Cardiac muscle cell (in vitro differentiated cells and primary cell): ENCODE results near the gene HES5. TPM values are rescaled to one million over a fixed set of nuclear protein-coding genes. Genes with fewer than 3 reads are reported as not detected.

Experiments used
- DNase-seq, 2 donors: peaks; one replicate each; pipeline versions ENCODE4 v3.0.0 to v3.0.0-alpha.2; 2010 to 2017; ENCODE audit warnings: low read depth in 1 of 2, low spot score in 1 of 2
- H3K27ac ChIP-seq: fragments of 200-600 bp; sonication (generic); 2 replicates; pipeline ENCODE4 v1.5.1; 2016
- H3K27me3 ChIP-seq: fragments of 200-600 bp; sonication (generic); 2 replicates; pipeline ENCODE4 v1.6.0; 2016; ENCODE audit warnings: control low read depth
- H3K36me3 ChIP-seq: fragments of 200-600 bp; sonication (generic); 2 replicates; pipeline ENCODE4 v1.5.1; 2016; ENCODE audit warnings: control low read depth
- H3K4me1 ChIP-seq: fragments of 200-600 bp; sonication (generic); 2 replicates; pipeline ENCODE4 v1.8.1; 2017; ENCODE audit warnings: low read depth, mild to moderate bottlenecking, mixed run types
- H3K4me3 ChIP-seq: fragments of 200-600 bp; sonication (generic); 2 replicates; pipeline ENCODE4 v1.5.1; 2016; ENCODE audit warnings: mild to moderate bottlenecking
- H3K9me3 ChIP-seq: fragments of 200-600 bp; sonication (generic); 2 replicates; pipeline ENCODE4 v1.5.1; 2017; ENCODE audit warnings: low read depth, mild to moderate bottlenecking, control low read depth
- polyA plus RNA-seq: library from polyadenylated mRNA; unstranded; fragments of >200 nt; fragmentation: Nextera tagmentation; extraction: Ambion mirVana; gene quantifications from 2 replicates; pipeline ENCODE4 v1.2.1, GENCODE V29; 2016
- total RNA-seq: library from RNA; depleted of rRNA; stranded (reverse); fragments of >200 nt; gene quantifications from 2 replicates; pipeline ENCODE4 v1.2.3, GENCODE V29; 2016
- TF ChIP-seq, protein P1 (sequence below): IDR thresholded peaks from 2 replicates; pipeline ENCODE4 v1.5.1; 2012; ENCODE audit warnings: low read depth, mild to moderate bottlenecking, low read length

HES5 gene
- total and polyA plus RNA-seq, 2 experiments from 2014 or later: not detected

DNA sequence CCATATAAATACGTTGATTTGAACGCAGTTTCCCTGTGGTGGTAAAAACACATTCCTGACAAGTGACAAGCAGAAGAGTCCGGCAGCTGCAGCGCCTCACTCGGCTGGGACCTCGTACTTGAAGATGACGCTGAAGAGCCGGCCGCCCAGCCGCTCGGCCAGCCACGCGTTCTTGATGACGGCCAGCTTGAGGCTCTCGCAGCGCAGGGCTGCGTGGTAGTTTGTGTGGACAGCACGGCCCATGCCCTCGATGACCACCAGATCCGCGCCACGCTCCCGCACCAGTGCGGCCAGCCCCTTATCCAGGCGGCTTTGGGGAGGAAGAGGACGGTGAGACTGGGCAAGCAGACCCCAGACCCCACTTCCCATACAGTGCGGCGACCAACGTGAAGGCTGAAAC is 21.3 kb downstream of the HES5 start:
- Histone ChIP-seq H3K9me3 (no peaks in the 10 kb centered on the region), H3K27me3 (no peaks in the 10 kb centered on the region), H3K4me3 (no peak overlapping the region), H3K27ac (no peak overlapping the region), H3K36me3 (peaks cover 23% of the 10 kb centered on the region), H3K4me1 (no peaks in the 10 kb centered on the region)
- DNase-seq: no peak
- TF ChIP-seq, protein P1, sequence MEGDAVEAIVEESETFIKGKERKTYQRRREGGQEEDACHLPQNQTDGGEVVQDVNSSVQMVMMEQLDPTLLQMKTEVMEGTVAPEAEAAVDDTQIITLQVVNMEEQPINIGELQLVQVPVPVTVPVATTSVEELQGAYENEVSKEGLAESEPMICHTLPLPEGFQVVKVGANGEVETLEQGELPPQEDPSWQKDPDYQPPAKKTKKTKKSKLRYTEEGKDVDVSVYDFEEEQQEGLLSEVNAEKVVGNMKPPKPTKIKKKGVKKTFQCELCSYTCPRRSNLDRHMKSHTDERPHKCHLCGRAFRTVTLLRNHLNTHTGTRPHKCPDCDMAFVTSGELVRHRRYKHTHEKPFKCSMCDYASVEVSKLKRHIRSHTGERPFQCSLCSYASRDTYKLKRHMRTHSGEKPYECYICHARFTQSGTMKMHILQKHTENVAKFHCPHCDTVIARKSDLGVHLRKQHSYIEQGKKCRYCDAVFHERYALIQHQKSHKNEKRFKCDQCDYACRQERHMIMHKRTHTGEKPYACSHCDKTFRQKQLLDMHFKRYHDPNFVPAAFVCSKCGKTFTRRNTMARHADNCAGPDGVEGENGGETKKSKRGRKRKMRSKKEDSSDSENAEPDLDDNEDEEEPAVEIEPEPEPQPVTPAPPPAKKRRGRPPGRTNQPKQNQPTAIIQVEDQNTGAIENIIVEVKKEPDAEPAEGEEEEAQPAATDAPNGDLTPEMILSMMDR: no peak

DNA sequence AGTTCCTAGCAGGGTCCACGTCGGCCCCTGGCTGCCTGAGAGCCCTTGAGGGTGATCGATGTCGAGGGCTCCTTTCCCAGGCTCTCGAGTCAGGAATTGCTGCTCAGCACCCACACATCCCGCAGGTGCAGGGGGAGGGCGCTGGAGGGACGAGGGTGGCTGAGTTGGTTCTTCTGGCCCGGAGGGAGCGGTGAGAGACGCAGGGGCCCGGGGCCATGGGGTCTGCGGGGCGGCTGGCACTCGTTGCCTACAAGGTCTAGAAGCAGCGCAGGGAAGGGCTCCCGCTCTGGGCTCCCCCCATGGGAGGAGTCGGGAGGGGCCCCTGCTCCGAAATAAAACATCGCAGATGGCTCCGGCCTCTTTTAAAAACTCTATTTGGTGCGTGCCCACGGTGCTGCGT is 21.9 kb downstream of the HES5 start:
- H3K27me3 ChIP-seq: no peaks in the 10 kb centered on the region
- H3K4me3 ChIP-seq: no peak overlapping the region
- H3K4me1 ChIP-seq: no peaks in the 10 kb centered on the region
- DNase-seq: no peak
- peaks cover 18% of the 10 kb centered on the region for H3K36me3 ChIP-seq
- no peak overlapping the region for H3K27ac ChIP-seq
- no peaks in the 10 kb centered on the region for H3K9me3 ChIP-seq
- TF ChIP-seq, protein P1: no peak

DNA sequence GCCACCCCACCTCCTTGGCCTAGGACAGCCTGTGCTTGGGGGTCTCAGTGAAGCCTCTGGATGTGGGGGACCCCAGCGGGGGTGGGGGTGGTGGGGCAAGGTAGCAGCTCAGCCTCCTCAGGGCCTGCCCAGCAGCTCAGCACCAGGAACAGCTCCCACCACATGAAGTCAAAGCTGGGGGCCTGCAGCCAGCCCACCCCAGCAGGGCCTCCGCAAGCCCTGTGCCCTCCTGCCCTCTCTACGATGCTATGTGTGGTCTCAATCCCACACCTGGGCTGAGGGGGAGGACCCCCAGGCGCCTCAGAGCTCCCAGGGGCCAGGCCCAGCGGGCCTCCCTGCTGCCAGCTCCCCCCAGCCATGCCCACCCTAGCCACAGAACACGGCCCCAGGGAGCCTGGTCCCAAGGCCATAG is 22.3 kb downstream of the HES5 start:
- Histone ChIP-seq H3K9me3 (no peaks in the 10 kb centered on the region), H3K36me3 (peaks cover 18% of the 10 kb centered on the region), H3K27me3 (no peaks in the 10 kb centered on the region), H3K4me3 (no peak overlapping the region), H3K4me1 (no peaks in the 10 kb centered on the region), H3K27ac (no peak overlapping the region)
- DNase-seq: no peak
- TF ChIP-seq, protein P1: no peak

DNA sequence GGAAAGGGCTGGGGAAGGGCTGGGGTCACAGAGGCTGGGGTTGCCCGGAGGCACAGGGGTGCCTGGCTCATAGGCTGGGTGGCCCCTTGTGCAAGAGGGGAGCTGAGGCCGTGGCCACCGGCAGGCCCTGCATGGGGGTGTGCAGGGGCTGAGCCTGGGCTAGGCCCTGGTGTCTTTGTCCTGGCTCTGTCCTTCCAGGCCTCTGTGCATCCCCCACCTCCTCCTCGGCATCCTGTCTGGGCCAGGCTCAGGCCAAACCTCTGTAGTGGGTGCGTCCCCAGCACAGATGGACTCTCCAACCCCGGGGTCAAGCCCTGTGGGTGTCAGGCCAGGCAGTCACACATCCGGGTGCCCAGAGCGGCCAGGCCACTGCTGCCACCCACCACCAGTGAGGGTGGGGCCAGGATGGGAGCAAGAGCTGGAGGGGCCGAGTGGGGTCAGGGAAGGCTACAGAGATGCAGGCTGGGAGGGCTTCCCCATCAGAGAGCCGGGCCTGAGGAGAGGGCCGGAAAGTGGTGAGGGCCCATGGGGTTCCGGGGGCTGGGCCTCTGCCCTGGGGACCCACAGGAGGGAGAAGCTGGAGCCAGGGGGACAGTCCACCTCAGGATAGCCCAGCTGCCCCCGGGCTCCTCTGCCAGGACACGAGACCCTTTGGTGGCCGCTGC is 23.0 kb downstream of the HES5 start:
- Histone ChIP-seq H3K27me3 (no peaks in the 10 kb centered on the region), H3K4me1 (no peaks in the 10 kb centered on the region), H3K9me3 (no peaks in the 10 kb centered on the region), H3K4me3 (no peak overlapping the region), H3K27ac (no peak overlapping the region), H3K36me3 (peaks cover 12% of the 10 kb centered on the region)
- TF ChIP-seq, protein P1: no peak
- no peak for DNase-seq

DNA sequence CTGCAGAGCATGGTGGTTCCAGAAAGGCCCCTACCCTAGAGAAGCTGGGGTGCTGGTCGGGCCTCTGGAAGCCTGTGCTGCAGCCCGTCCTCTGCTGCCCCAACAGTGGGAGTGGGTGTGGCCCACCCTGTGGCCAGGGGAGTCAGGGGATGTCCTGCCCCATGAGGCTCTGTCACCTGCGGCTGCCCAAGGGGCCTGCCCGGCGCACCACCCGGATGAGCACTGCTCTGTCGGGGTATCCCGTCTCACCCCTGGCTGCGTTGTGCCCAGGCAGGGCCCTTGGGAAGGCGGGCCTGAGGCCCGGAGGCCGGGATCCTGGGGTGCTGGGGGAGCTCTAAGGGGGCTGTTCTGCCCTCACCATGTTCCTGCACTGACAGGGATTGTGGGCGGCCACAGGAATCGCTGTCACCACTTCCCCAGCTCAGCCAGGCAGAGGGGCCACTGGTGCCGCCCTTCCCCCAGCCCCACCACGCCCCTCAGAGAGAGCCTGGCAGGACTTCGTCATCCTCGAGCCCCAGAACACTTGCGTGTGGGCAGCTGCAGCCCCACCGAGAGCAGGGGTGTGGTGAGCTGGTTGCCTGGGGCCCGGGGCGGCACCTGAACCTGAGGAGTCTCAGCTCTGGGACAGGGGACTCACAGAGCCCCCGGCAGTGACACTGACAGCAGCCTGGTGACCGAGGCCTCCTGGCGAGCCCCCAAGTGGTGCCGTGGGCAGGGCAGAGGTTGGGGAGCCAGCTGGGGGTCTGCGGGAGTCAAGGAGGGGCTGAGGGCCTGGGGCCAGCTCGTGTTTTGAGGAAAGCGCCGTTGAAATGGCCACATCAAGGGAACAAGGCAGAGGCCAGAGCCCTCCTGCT is 23.8 kb downstream of the HES5 start:
- Histone ChIP-seq H3K4me1 (no peaks in the 10 kb centered on the region), H3K27me3 (no peaks in the 10 kb centered on the region), H3K36me3 (peaks cover 6% of the 10 kb centered on the region), H3K4me3 (no peak overlapping the region), H3K9me3 (no peaks in the 10 kb centered on the region), H3K27ac (no peak overlapping the region)
- DNase-seq: no peak
- TF ChIP-seq, protein P1: no peak
